Left lung (tissue), 10 donors: ENCODE data around the gene LRRC3. TPM values are rescaled to one million over a fixed set of nuclear protein-coding genes. Genes with fewer than 3 reads are reported as not detected.
A peak's percentile ranks its signal among the peaks of the same experiment; 100 is the strongest.

Source experiments
- ATAC-seq: fragments of 200-7000 bp; cut with Tn5 transposase; one replicate; pipeline ENCODE4 v1.9.1; 2020; ENCODE audit warnings: moderate library complexity
- DNase-seq, 4 donors: peaks; one replicate each; pipeline ENCODE4 v3.0.0-alpha.2; 2013 to 2020
- H3K27ac ChIP-seq, 2 donors: fragments of 200-600 bp; sonication (generic) in 1 of 2; one replicate each; pipeline versions ENCODE4 v1.5.0 to v1.8.0; 2020 to 2021
- H3K27me3 ChIP-seq, 2 donors: fragments of 200-600 bp; sonication (generic) in 1 of 2; one replicate each; pipeline versions ENCODE4 v1.5.0 to v1.8.0; 2020 to 2021
- H3K36me3 ChIP-seq, 2 donors: fragments of 200-600 bp; sonication (generic) in 1 of 2; one replicate each; pipeline versions ENCODE4 v1.5.0 to v1.8.0; 2020 to 2021
- H3K4me1 ChIP-seq, 2 donors: fragments of 200-600 bp; one replicate each; pipeline ENCODE4 v1.8.0; 2021
- H3K4me3 ChIP-seq, 2 donors: fragments of 200-600 bp; sonication (generic) in 1 of 2; one replicate each; pipeline versions ENCODE4 v1.5.0 to v1.8.0; 2020 to 2021; ENCODE audit warnings: mild to moderate bottlenecking in 1 of 2
- H3K9me3 ChIP-seq, 2 donors: fragments of 200-600 bp; sonication (generic) in 1 of 2; one replicate each; pipeline versions ENCODE4 v1.5.0 to v1.8.0; 2020 to 2021
- intact Hi-C, 2 donors: fragments of 100-400 bp; cut with DNase I; formaldehyde crosslinking; loops; one replicate each; pipeline versions ENCODE4 v1.11.2 to v1.14.2; 2022
- polyA plus RNA-seq, 6 donors: library from polyadenylated mRNA; unstranded; fragments of 120-200 nt; gene quantifications; one replicate each; pipeline ENCODE4 v1.2.1, GENCODE V29; 2013; ENCODE audit not compliant: insufficient read length in 6 of 6
- total RNA-seq, 2 donors: library from RNA; stranded (reverse); fragmentation: NEBNext Ultra II Directional; extraction: Animal tissue kit (Norgen Biotek cat#: 25700); gene quantifications; one replicate each; pipeline ENCODE4 v1.2.1, GENCODE V29; 2021
- TF ChIP-seq, protein P1 (sequence below), 2 donors: fragments of 200-600 bp; sonication (generic) in 1 of 2; IDR thresholded peaks; one replicate each; pipeline versions ENCODE4 v1.5.0 to v1.8.0; 2021; ENCODE audit warnings: antibody characterized with exemption in 2 of 2
- donor health status: DM: no; HTN: yes; CAD: no.
- donor health status: DM: no; HTN: no; CAD: no.

The LRRC3 gene
- total and polyA plus RNA-seq, 8 donors = 2.4 to 7.0 (median 6.0) TPM

DNA sequence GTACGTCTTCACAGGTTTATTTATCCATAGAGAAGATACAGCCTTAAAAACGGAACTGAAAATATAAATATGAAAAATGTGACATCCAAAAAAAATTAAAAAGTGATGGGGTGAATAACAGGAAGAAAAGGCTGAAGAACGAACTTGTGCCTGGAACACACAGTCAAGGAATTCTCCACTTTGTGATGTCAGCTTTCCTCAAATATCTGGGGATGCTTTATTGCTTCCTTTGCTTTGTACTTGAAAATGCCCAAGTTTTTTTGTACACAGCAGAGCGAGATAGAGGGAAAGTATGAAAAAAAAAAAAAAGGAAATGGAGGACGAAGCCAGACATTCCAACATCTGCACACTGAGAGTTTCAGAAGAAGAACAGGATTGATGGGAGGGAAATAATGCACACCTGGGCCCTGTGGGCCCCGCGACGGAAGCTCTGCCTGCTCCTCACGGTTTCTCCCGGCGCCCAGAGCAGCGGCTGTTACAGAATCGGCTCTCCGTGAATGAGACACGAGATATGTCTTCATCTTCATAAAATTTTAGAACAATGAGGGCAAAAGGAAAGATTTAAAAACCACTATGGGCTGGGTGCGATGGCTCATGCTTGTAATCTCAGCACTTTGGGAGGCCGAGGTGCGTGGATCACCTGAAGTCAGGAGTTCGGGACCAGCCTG, 10.0 kb upstream of the LRRC3 start:
- Histone ChIP-seq H3K36me3 (peaks cover 0 to 27% of the 10 kb centered on the region in 2 donors), H3K4me3 (no peak overlapping the region), H3K4me1 (no peaks in the 10 kb centered on the region), H3K27ac (no peak overlapping the region), H3K9me3 (no peaks in the 10 kb centered on the region), H3K27me3 (peaks cover 0 to 65% of the 10 kb centered on the region in 2 donors)
- TF ChIP-seq, protein P1, sequence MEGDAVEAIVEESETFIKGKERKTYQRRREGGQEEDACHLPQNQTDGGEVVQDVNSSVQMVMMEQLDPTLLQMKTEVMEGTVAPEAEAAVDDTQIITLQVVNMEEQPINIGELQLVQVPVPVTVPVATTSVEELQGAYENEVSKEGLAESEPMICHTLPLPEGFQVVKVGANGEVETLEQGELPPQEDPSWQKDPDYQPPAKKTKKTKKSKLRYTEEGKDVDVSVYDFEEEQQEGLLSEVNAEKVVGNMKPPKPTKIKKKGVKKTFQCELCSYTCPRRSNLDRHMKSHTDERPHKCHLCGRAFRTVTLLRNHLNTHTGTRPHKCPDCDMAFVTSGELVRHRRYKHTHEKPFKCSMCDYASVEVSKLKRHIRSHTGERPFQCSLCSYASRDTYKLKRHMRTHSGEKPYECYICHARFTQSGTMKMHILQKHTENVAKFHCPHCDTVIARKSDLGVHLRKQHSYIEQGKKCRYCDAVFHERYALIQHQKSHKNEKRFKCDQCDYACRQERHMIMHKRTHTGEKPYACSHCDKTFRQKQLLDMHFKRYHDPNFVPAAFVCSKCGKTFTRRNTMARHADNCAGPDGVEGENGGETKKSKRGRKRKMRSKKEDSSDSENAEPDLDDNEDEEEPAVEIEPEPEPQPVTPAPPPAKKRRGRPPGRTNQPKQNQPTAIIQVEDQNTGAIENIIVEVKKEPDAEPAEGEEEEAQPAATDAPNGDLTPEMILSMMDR (IDR thresholded peaks at IDR 0.05) = no peak
- ATAC-seq (no peak), DNase-seq (peak in 1 of 4 donors; percentile 55)
- intact Hi-C loops = no loop called here

DNA sequence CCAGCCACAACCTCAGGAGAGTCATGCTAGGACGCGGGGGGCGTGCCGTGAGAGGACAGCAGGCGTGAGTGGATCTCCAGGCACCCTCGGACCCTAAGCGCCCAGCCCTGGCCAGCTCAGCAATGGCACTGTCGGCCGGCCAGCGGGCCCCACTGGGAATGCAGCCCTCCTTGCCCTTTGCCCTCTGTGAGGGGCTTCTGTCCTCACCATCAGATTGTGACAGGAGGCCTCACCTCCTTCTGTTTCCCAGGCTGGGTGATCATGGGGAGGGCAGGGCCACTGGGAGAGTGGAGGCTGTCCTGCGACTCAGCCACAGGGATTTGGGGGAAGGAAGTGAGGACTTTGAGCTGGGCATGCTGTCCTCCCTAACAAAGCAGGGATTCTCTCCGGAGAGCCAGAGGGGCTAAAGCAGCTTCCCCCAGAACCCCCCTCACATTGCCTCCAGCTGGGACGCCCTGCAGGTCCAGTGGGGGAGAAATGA, 6.6 kb upstream of the LRRC3 start:
- peaks cover 0 to 72% of the 10 kb centered on the region in 2 donors for H3K27me3 ChIP-seq
- DNase-seq = peak in 2 of 4 donors; percentile 18 to 52
- no peaks in the 10 kb centered on the region for H3K36me3 ChIP-seq
- H3K27ac ChIP-seq = no peak overlapping the region
- no peak for ATAC-seq
- H3K4me3 ChIP-seq = no peak overlapping the region
- TF ChIP-seq, protein P1 (IDR thresholded peaks at IDR 0.05) = no peak
- no peaks in the 10 kb centered on the region for H3K4me1 ChIP-seq
- intact Hi-C loops = no loop called here
- H3K9me3 ChIP-seq = peaks cover 0 to 3% of the 10 kb centered on the region in 2 donors

- peaks cover 0 to 66% of the 10 kb centered on the region in 2 donors for H3K27me3 ChIP-seq
- no peaks in the 10 kb centered on the region for H3K36me3 ChIP-seq
- peaks cover 0 to under 1% of the 10 kb centered on the region in 2 donors for H3K4me1 ChIP-seq
- H3K4me3 ChIP-seq = no peak overlapping the region
- H3K9me3 ChIP-seq = peaks cover 0 to 3% of the 10 kb centered on the region in 2 donors
- TF ChIP-seq, protein P1 (IDR thresholded peaks at IDR 0.05) = no peak
- no peak overlapping the region for H3K27ac ChIP-seq
- no peak for ATAC-seq
- intact Hi-C loops = no loop called here
- peak in 2 of 4 donors; percentile 24 to 74 for DNase-seq
Observed at GRCh38 chr21:44449473-44450363, 5.6 kb upstream of the LRRC3 start.

DNA sequence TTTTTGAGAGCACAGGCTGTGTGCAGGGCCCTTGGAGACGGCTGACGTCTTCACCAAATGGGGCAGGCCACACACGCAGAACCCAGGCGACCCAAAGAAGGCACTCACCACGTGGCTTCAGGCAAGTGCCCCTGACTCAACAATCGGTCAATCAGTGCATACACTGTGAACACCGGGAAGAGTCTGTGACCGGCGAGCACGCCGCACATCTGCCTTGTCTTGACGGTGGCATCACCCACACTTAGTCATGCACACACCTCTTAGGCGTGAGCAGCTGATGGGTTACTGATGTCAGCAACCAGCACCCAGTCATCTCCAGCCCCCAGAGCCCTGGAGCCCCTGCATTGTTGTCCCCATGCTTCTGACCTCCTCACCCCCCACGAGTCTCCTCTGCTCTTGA, 4.9 kb upstream of the LRRC3 start:
- DNase-seq = no peak
- H3K36me3 ChIP-seq = no peaks in the 10 kb centered on the region
- H3K4me1 ChIP-seq = peaks cover 0 to 3% of the 10 kb centered on the region in 2 donors
- intact Hi-C loops = no loop called here
- peaks cover 0 to 65% of the 10 kb centered on the region in 2 donors for H3K27me3 ChIP-seq
- H3K4me3 ChIP-seq = no peak overlapping the region
- TF ChIP-seq, protein P1 (IDR thresholded peaks at IDR 0.05) = no peak
- peaks cover 0 to 3% of the 10 kb centered on the region in 2 donors for H3K9me3 ChIP-seq
- no peak overlapping the region for H3K27ac ChIP-seq
- ATAC-seq = no peak

DNA sequence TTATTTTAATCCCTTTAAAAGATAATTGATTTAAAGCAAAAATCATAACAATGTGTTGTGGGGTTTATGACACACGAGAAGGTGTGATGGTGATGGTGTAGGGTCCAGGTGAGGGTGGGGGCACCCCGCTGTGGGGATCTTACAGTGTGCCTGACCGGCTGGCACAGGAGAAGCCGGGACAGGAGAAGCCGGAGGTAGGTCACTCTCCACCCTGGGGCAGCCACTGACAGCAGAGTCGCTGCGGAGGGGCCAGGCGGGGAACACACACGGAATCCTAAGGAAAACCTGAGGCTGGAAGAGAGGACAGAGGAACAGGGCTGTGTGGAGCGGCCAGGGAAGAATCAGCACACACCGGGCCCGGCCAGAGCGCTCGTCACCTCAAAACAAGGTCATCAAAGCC, 4.3 kb upstream of the LRRC3 start:
- TF ChIP-seq, protein P1 (IDR thresholded peaks at IDR 0.05) = no peak
- H3K4me1 ChIP-seq = peaks cover under 1 to 7% of the 10 kb centered on the region in 2 donors
- intact Hi-C loops = no loop called here
- no peak overlapping the region for H3K27ac ChIP-seq
- no peaks in the 10 kb centered on the region for H3K36me3 ChIP-seq
- no peak overlapping the region for H3K4me3 ChIP-seq
- peaks cover 0 to 67% of the 10 kb centered on the region in 2 donors for H3K27me3 ChIP-seq
- H3K9me3 ChIP-seq = peaks cover 0 to 3% of the 10 kb centered on the region in 2 donors
- ATAC-seq (no peak), DNase-seq (peak in 1 of 4 donors; percentile 27)
